Measurements from ENCODE around the gene GGN.
A peak's percentile ranks its signal among the peaks of the same experiment; 100 is the strongest.
"Not testable (repeated sequence)": the region's sequence is repeated elsewhere in the genome, so short reads cannot be mapped to it uniquely, and the experiment has no call there.

GGN gene, protein sequence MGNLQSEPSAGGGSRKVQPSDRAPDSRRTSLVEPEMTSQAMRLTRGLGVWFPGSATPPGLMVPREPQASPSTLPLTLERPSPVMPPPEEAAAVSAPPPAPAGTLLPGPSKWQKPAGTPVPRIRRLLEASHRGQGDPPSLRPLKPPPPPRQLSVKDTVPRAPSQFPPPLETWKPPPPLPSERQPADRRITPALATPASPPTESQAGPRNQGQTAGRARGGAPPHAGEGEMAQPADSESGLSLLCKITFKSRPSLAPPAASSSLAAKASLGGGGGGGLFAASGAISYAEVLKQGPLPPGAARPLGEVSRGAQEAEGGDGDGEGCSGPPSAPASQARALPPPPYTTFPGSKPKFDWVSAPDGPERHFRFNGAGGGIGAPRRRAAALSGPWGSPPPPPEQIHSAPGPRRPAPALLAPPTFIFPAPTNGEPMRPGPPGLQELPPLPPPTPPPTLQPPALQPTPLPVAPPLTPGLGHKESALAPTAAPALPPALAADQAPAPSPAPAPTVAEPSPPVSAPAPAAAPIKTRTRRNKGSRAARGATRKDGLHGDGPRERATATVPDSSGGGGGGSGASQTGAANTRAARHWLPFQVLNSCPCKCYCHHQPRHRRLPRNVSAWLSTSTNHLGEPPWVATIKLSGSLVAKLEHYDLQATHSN

DNA sequence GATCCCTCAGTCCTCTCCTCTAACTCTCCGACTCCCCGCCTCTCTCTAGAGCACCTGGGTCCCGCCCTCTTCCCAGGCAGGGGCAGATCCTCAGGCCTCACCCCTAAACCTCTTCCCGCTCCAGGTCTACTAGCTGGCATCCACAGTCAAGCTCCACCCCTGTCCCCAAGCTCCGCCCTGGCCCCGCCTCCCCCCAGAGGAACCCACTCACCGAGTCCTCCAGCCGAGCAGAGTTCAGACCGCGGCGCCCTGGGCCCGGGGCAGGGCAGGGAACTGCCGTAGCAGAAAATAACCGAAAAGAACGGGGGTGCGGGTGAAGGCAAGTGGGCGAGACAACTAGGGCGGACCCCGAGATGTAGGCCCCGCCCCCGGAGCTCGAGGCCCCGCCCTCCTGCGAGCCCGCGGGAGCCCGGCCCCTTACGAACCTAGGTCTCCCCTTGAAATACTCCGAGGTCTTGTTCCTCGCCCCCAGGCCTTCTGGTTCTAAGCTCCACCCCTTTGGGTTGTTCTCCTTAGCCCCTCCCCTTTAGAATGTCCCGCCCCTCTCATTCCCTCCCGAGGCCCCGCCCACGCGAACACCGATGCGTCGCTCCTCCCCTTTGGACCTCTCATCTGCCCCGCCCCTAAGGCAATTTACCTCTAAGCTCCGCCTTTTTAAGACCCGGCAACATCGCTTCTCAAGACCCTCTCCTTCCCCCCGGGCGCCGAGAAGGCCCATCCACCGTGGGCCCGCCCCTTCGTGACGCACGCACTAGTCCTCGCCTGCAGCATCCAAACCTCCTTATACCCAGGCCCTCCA, at the start of gene GGN:
GGN (minus strand) TSS at position 485 of the 799 bp plus-strand sequence. CDS start 773 bp downstream, outside the sequence.
- DNase-seq (ENCODE audit: low read depth), result peak; percentile 73

DNA sequence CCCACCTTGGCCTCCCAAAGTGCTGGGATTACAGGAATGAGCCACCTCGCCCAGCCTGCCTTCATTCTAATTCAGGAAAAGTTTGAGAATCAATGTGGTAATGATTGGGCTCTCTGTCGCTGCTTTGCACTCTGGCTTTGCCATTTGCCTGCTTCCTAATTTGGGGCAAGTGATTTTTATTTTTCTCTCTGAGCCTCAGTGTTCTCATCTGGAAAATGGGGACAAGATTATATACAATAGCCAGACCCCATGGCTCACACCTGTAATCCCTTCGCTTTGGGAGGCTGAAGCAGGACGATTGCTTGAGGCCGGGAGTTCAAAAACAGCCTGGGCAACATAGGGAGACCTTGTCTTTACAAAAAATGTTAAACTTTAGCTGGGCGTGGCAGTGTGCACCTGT, 49.5 kb upstream of the GGN start:
- DNase-seq (ENCODE audit: low read depth), result no peak

DNA sequence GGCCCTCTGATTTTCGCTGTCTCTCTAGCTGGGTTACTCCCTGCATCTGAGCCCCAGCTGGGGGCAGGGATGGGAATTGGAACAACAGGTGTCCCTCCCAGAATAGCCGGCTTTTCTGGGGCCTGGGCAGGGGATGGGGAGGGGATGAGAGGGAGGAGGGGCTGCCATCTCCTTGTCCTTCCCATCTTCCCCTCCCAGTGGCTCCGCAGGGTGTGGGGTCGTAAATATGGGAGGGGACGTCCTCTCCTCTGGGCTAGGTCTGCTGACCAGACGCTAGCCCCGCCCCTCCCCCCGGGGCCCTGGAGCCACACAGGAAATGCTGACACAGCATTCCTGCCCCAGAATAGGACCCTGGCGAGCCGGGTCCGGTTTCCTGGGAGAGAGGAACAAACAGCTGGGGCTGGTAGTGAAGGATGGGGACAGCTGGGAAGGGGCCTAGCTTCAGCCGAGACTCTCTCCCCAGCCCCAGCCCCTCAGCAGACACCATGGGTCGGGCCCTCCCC, 46.8 kb upstream of the GGN start:
- DNase-seq (ENCODE audit: low read depth), result no peak

DNA sequence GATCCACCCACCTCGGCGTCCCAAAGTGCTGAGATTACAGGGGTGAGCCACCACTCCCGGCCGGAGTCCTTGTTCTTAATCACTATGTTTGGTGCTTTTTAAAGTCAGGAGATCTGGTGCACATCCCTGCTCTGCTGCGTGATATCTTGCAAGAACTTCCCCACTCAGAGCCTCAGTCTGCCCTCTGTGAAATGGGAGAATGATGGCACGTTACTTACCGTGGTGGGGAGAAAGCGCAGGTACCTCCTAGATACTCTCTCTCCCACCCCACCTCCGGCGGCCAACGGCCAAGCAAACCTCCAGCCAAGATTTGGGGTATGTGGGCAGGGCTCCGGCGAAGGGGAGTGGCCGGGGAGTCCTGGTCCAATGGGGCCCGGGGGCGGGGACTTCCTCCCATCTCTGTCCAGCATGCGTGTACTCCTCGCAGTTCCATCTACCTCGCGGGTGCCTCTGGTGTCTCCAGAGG, 45.5 kb upstream of the GGN start, which contains the start of gene RYR1:
RYR1 (plus strand) TSS at position 424 of the 466 bp plus-strand sequence. CDS start 139 bp downstream, outside the sequence.
- peak; percentile 58 for DNase-seq (ENCODE audit: low read depth)

DNA sequence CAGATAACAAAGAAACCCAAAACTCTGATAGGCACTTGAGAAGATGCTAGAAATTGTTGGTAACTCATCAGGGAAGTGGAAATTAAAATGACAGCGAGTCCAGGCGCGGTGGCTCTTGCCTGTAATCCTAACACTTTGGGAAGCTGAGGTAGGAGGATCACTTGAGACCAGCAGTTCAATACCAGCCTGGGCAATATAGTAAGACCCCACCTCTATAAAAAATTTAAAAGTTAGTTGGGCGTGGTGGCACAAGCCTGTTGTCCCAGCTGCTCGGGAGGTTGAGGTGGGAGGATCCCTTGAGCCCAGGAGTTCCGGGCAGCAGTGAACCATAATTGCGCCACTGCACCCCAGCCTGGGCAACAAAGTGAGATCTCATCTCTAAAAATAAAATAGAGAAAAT, 43.1 kb upstream of the GGN start:
- DNase-seq (ENCODE audit: low read depth), result no peak

DNA sequence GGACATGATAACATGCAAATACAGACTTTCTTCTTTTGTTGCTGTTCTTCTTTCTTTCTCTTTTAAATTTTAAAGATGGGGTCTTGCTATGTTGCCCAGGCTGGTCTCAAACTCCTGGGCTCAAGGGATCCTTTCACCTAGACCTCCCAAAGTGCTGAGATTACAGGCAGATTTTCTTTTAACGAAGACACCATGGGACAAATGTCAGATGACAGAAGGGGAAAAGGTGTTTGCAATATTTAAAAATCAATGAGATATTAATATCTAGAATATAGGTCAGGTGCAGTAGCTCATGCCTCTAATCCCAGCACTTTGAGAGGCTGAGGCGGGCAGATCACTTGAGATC, 42.0 kb upstream of the GGN start:
- no peak for DNase-seq (ENCODE audit: low read depth)

DNA sequence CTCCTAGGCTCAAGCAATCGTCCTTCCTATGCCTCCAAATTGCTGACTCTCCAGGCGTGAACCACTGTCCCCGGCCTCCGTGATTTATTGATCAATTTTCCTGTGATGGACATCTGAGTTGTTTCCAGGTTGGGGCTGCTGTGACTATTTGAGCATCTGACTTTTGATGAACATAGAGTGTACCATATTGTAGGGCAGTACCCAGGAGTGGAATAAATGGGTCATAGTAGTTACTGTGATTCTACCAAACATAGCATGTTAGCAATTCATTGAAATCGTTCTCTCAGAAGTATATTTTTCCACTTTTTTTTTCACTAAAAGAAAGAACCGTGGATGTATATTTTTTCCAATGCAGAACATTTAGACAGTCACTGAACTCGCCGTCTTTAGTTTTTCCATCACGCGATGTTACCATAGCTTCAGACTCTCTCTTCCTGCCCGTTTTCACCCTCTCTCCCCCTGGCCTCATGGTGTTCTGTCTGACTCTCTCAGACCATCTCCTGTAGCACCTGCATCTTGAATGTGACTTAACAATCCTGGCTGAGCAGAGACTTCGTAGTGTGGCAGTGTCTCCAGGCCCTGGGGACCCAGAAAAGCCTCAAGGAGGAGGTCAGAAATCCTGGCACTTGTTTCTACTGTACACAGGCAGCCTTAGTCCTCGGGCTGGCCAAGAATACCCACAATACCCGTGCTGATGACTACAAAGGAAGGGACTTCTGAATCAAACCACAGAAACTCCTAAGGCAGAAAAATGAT, 41.4 kb upstream of the GGN start:
- DNase-seq (ENCODE audit: low read depth), result no peak

DNA sequence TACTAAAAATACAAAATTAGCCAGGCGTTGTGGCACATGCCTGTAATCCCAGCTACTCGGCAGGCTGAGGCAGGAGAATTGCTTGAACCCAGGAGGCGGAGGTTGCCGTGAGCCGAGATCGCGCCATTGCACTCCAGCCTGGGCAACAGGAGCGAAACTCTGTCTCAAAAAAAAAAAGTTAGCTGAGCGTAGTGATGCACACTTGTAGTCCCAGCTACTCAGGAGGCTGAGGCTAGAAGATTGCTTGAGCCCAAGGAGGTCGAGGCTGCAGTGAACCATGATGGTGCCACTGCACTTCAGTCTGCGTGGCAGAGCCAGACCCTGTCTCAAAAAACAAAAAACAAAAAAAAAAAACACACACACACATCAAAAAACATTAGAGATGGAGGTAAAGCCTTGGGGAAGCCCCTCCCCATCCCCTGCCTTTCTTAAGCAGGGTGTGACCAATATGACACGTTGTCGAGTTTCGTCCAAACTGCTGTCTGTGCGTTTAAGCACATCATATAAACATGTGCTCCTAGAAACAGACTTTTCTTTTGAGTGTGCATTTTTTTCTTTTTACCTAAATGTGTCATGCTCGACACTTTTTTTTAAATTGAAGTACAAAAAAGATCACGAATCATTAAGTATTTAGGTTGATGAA, 39.3 kb upstream of the GGN start:
- DNase-seq (ENCODE audit: low read depth), result not testable (repeated sequence)

DNA sequence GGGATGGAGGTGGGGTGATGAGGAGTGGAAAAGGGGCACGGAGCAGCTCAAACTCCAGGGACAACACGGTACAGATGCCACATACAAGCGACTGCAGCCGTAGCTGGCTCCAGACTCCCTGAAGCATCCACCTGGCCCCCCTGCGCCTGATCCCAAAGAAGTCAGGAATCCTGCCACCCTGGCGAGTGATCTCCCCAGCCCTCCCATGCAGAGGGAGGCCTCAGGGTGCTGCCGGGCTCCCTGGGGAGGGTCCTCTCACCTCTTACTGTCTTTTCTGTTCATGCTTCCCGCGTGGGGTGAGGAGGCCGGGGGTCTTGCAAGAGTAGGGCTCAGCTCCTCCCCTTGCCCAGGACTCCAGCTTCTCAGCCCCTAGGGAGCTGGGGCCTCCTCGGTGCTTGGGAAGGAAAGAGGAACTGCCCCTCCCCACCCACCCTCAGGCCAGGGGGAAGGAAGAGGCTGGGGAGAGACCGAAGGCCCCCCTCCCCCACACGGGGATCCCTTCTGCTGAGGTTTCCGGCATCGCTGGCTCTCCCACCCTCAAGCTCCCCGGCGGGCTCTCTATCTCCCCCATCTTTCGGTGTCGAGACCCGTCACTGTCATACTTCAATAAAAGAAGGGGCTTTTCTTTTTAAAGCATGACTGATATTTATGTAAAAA, 38.1 kb upstream of the GGN start, which contains the start of gene RASGRP4:
RASGRP4 (minus strand) TSS at position 410 of the 657 bp plus-strand sequence; CDS start at position 282, 128 bp downstream.
- DNase-seq (ENCODE audit: low read depth), result peak; percentile 93

DNA sequence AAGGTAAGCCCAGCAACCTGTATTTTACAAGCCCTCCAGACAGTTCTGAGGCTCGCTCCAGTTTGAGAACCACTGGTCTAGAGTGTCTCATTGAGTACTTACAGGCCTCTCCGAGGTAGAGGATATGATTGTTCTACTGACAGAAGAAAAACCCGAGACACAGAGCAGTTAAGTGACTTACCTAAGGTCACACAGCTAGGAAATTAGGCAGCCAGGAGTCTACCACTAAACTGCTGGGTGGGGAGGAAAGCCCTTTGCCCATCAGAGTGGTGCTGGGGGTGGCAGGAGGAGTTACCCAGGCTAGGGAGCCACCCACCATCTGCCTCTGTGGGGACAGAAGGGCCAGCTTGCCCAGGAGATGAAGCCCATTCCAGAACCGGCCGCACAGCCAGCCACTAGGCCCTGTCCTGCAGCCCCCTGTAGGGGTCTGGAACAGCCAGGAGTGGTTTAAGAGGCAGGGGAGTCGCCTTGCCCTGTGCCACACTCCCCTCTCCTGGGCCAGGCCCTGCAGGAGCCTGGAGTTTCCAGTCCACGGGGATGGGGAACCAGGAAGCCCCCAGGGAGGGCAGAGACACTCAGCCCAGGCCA, 37.5 kb upstream of the GGN start:
- no peak for DNase-seq (ENCODE audit: low read depth)

DNA sequence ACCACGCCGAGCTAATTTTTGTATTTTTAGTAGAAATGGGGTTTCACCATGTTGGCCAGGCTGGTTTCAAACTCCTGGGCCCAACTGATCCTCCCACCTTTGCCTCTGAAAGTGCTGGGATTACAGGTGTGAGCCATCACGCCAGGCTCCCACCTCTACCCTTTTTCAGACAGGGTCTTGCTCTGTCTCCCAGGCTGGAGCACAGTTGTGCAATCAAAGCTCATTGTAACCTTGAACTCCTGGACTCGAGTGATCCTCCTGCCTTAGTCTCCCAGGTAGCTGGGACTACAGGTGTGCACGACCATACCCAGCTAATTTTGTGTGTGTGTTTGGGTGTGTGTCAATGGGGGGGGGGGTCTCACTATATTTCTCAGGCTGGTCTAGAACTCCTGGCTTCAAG, 36.4 kb upstream of the GGN start:
- DNase-seq (ENCODE audit: low read depth), result no peak

DNA sequence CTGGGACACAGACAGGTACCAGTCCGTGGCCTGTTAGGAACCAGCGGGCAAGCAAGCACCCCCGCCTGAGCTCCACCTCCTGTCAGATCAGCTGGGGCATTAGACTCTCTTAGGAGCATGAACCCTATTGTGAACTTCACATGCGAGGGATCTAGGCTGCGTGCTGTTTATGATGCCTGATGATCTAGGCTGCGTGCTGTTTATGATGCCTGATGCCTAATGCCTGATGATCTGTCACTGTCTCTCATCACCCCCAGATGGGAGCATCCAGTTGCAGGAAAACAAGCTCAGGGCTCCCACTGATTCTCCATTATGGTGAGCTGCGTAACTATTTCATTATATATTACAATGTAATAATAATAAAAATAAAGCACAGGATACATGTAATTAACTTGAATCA, 34.6 kb upstream of the GGN start:
- no peak for DNase-seq (ENCODE audit: low read depth)

DNA sequence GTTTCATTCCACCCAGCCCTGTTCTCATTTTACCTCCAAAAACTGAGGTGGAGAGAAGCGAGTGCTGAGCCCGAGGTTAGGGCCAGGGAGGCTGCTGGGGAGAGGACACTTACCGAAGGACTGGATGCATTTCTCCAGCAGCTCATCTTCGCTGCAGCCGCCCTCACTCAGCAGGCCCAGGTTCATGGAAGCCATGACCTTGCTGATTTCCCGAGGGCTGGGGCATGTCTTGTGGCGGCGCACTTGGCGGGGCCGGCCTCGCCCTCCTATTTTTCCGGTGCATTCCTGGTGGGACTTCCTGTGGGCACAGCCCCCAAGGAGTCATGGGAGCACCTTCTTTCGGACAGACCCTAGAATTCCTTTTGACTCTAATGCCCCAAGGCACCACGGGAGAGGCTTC, 34.0 kb upstream of the GGN start:
- no peak for DNase-seq (ENCODE audit: low read depth)

DNA sequence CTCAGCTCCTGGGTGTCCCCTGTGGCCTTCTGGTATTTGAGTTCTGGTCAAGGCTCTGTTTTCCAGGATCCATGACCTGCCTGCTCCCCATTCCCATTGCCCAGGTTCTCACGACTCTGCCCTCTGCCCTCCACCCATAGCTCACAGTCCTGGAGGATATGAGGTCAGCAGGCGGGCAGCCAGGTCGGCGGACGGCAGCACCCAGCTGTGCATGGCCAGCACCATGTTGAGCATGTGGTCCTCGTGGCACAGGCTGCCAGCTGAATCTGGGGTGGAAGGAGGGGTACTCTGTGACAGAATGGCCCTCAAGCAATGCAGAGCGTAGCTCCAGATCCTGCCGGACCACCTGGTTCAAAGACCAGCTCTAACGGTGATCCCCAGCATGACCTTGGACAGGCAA, 33.1 kb upstream of the GGN start:
- no peak for DNase-seq (ENCODE audit: low read depth)

DNA sequence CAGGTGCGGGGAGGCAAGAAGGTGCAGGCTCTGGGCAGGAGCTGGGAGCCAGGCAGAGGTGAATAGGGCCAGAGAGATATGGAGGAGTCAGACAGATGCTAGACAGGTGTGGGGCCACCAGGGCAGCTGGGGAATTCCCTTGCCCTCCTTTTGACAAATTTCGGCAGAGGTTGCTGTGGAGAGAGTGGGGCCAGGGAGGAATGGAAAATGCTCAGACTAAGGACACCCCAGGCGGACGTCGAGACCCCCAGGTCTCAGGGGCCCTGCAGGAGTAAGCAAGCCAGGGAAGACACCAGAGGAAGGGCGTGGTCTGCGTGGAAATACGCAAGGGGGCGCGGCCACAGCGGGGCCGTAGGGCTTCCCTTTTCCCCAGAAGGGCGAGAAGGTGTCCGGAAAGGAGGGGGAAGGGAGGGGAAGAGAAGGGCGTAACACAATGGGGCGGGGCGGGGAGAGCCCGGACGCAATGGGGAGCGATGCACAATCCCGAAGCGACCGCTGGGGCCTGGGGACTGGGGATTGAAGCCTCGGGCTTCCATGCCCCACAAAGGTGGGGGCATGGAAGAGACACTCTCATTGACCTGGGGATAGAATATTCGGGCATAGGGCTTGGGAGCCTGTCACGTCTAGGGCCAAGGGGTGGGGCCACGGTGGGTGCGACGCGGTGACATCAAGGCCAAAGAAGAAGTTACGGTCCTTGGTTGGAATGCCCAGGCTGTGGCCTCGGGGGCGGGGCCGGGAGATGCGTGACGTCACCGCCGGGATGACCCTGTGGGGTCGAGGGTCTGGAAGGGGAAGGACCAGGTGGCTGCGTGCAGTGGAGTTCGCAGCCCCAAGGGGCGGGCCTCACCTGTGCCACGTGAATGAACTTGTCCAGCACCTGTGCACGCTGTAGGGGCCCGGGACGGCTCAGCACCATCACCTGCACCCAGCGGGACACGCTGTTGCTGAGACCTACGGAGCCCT, 30.0 kb upstream of the GGN start:
- peak; percentile 79 for DNase-seq (ENCODE audit: low read depth)

DNA sequence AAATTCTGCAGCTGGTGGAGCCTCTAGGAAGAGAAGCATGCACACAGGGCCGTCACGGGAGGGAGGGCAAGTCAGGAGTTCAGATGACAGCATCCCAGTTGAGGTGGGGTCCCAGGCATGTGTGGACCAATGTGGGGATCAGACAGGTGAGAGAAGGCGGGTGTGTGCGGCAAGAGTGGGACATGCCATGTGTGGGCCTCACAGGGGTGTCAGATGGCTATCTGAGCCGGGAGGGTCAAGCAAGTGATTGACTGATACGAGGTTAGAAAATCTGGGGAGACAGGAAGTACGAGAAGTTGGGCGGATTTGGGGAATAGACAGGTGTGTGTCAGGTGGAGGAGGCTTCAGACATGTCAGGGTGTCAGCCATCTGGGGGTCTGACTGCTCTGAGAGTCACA, 29.3 kb upstream of the GGN start:
- DNase-seq (ENCODE audit: low read depth), result no peak

DNA sequence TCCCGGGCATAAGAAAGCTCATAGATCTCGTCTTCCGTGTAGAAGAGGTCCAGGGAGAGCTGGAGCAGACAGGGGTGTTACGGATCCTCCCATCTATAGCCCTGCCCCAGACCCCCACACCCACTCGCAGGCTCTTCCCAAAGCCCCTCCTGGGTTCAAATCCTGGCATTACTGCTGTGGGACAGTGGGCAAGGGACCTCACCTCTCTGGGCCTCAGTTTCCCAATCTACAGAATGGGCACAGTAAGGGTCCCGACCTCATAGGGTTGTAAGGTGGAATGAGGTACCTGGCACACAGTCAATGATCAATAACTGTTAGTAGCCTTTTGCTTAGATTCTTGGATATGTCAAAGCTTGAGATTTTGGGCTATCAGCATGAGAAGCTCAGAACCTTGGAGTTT, 25.6 kb upstream of the GGN start:
- DNase-seq (ENCODE audit: low read depth), result no peak

DNA sequence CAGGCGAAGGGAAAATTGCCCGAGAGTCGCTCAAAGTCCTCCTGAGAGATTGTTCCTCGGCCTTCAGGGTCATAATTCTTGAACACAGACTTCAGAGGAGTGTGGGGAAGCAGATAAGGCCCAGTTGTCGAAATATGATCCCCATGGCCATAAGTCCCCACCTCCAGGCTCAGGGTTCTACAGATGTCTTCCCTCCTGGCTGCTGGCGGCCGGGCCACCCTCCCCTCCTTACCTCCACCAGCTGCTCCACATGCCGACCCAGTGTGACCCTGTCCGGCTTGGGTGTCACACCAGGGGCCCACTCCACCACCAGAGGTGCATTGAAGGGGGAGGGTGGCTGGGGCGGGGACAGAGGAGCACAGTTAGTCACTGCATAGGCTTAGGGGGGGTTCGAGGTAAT, 25.1 kb upstream of the GGN start:
- DNase-seq (ENCODE audit: low read depth), result no peak

DNA sequence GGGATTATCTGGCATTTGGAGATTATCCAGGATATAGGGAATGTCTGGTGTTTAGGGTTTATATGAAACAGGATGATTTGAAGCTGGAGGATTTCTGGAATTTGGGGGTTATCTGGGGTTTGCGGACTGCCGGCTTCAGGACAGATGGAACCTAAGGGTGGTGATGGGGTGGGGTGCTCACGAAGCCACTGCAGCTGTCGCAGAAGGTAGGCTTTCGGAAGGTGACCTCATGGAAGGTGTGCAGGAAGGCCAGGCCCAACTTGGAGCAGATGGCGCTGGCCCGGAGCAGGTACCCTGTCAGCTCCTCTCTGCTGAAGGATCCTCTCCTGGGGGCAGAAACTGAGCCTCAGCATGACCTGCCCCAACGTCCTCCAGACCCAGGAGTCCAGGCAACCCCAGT, 24.7 kb upstream of the GGN start:
- no peak for DNase-seq (ENCODE audit: low read depth)

Measured in CMK (cell line).